Vagina (tissue), 2 donors: ENCODE results near the gene ZNF771.

Source experiments
- CTCF ChIP-seq, 3 experiments: fragments of 450-650 bp in 2 of 3; fragments of 200-600 bp in 1 of 3; sonication (generic) in 1 of 3; IDR thresholded peaks; one replicate each; pipeline ENCODE4 v1.5.1; 2017 to 2019; ENCODE audit warnings: antibody characterized with exemption in 3 of 3, mild to moderate bottlenecking in 2 of 3, moderate library complexity in 2 of 3
- POLR2AphosphoS5 ChIP-seq, 2 donors: sonication (generic); formaldehyde crosslinking; IDR thresholded peaks; one replicate each; pipeline ENCODE4 v1.9.0; 2017; ENCODE audit warnings: antibody characterized with exemption in 2 of 2, mild to moderate bottlenecking in 2 of 2, low read depth in 1 of 2; ENCODE audit not compliant: insufficient read depth in 1 of 2

- TF ChIP-seq POLR2AphosphoS5 (IDR thresholded peaks at IDR 0.05; ENCODE audit: insufficient read depth in 1 of 2, low read depth in 1 of 2) (no peak), CTCF (IDR thresholded peaks at IDR 0.05) (no peak)
Measured at GRCh38 chr16:30434852-30435251, 27.4 kb downstream of the ZNF771 start.
